Stimulated activated naive CD4-positive, alpha-beta T cell treated with Interleukin-2 at 50 U/mL for 16 hours (primary cell): Measurements from ENCODE around the gene PUM1.
"Not testable (repeated sequence)": the region's sequence is repeated elsewhere in the genome, so short reads cannot be mapped to it uniquely, and the experiment has no call there.

Experiments used
- DNase-seq: peaks from one replicate; lab custom pipeline; 2025; lab: John Stamatoyannopoulos, UW

PUM1 gene

DNA sequence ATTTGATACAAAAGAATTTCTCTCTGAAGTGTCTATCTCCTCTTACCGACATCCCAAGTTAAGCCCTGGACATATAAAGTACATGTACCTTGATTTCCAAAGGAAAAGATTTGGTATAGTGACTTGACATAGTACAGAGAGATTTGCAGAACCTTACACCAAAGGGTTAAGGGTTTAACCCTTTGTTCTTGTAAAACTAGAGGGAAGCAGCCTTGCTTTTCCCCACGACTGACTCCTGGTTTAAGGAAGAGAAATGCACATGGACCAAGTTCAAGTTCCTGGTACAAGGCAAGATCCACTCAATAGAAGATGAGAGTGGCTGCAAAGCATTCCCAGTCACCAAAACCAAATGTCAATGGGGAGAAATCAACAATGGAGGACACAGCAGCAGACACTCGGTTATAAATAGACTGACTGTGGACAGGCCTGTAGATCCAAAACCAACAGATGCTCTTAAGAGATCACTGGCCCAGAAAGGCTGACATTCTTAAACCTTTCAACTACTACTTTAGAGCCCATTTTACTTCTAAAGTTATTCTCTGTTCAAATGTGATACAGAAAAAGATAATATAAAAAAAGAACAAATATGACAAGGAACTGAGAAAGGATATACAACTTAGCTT lies 69.4 kb downstream of the PUM1 start:
- no peak for DNase-seq

DNA sequence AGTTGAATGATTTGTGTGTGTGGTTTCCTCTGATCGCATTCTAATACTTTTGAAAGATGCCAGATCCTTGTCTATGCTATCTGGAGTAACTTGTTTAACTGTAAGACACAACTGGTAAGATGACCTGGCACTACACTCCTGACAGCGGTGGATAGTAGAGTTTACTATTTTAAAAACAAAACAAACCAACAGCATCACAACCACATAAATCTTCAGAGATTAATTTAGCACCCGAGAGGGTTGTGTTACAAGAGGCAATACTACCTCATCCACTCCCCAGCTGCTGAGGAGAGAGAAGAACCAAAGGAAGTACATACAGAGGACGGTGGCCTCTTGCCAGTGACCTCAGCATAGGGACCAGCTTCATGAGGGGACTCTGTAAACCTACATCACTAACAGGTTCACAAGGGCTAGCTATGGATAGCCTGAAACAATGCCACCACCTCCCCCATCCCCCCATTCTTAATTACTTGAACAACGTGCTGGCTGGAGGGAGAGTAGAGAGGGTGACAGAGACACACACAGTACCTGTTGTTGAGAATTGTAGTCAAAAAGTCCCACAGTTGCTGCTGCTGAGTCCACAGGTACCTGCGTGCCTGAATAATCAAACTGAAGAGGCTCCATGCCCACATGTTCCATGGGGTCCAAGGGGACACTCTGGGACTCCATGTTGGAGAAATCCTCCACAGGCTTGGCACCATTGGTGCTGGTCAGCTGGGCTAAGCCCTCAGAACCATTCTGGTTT lies 73.5 kb downstream of the PUM1 start:
- no peak for DNase-seq

DNA sequence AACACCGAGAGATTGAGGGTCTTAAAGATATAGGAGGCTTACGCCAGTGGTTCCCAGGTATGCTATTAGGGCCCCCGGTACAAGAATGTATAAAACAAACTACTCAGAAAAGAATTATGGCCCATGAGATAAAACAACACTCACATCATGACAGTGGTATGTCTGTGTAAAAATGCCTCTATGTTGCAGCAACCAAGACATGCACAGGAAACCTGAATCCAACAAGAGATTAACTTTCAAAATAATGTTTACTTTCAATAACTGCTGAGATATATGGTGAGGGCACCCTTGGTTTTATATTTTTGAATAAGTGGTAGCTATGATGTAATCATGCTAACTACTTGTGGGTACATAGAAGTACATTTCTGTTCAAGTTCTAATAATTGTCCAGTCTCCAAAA lies 74.9 kb downstream of the PUM1 start:
- no peak for DNase-seq

DNA sequence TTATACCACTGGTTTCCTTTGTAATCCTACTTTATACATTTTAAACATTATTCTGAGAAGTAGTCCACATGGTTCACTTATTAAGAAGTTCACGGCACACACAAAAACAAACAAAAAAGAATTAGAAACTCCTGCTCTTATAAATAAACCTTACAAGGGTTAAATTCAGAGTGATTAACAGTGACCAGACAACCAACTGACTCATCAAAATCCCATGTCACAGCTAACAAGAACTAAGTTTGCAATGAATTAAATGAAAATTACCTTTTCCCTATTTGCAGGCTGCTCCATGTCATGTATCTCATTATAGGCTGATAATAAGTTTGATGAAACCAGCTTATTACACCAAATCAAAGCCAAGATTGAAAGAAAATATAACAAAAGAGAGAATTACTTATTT lies 77.5 kb downstream of the PUM1 start:
- DNase-seq = no peak

DNA sequence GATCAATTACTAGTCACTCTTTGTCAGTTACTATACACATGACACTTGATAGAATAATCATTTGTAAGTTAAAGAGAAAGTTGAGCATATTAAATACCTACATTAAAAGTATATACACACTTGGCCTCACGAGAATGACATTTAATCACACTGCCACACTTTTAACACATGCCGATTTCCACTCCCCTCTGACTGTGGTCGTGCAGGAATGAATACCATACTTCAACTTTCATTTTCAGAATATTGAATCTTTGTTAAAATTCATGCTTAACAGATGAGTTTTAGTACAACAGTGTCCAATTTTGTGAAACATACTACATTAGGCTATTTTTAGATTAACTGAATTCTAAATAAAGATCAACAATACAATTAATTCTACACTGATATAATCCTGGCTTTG lies 78.8 kb downstream of the PUM1 start:
- DNase-seq = no peak

DNA sequence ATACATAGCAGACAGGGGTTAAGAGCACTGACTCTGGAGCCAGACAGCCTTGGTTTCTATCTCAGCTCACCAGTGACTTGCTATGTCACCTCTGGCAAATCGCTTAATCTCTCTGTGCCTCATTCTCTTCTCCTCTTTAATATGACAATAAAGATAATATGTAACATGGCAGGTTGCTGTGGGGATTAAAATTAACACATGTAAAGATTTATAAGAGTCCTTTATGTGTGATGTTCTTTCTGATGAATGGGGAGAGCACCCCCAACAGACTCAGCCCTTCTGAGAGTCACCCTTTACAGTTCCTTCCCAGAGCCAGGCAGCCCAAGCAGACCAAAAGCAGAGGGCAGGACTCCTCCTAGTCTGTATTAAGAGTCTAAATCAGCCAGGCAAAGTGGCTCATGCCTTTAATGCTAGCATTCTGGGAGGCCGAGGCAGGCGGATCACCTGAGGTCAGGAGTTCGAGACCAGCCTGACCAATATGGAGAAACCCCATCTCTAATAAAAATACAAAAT lies 80.5 kb downstream of the PUM1 start:
- no peak for DNase-seq

DNA sequence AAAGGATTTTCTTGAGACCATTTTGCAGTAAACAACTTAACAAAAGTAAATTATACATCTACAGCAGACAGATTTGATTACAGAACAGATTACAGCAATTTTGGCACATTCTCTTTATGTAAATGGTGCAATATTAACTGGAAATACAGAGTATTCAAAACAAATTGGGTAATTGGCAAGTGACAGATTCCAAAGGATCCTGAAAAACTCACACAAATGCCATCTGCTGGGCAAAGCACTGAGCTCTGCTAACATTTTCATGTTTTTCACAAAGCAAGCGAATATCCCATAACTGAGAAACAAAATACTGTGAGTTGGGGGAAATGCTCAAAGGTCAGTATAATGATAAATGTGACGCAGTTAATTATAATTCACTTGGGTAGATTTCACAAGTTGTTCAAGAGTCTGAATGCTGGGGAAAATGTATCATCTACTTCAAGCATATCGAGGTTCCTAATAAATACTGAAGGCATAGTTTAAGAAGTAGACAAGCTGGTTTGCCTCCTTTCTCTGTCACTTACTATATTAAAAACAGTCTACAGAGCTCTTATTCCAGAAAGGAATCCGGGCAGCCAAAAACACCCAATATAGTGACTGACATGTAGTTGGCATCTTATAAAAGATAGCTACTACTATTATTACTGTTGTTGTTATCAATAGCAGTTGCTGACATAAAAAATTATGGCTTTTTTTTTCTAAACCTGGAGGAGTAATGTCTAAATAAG lies 81.2 kb downstream of the PUM1 start:
- no peak for DNase-seq

DNA sequence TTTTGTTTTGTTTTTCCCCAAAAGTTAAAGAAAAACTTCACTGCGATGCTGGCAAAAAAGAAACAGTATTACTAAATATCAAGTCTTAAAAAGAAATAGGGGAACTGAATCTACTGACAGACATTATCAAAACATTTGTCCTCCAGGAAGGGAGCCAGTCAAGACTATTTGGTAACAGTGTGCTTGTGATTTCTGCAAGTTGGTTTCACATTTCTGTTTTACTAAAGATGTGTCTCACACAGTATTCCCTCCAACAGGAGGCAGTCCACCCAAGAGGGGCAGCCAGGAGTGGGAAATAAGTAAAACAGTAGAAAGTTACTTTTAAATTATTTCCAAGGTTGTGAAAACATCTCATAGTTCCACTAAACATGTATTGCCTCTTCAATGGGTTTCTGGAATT lies 82.6 kb downstream of the PUM1 start:
- DNase-seq = no peak

DNA sequence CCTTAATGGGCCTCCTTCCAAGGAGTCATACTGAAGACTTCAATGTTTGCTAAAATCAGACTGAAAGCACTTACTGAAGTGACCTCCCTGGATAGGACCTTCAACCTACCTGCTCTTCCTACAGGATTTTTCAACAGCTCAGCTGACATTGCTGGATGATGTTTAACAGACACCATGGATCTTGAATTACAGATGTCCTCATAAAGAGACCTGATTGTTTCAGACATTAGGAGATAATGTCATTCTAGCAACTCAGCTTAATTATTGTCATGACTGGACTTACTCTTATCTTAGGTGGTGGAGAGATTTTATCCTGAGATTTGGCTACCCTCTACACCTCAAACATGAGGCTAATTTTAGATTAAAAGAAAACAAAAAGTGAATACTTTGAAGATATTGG lies 83.1 kb downstream of the PUM1 start:
- no peak for DNase-seq

DNA sequence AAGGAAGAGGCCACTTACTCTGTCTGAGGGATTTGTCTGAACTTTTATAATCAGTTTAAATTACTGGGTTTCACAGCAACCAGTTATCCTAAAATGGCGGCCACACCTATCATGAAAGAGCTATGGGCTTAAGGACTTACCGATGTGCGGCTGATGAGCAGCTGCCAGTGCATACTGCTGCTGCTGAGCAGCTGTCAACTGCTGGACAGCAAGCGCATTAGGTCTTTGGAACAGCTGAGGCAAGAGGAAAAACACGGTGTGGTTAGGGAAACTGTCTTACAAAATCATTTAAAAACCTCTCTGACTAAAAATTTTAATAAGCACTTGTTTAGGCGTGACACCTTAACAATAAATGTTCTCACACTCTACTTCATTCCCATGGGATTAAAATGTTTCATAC lies 84.3 kb downstream of the PUM1 start:
- no peak for DNase-seq

DNA sequence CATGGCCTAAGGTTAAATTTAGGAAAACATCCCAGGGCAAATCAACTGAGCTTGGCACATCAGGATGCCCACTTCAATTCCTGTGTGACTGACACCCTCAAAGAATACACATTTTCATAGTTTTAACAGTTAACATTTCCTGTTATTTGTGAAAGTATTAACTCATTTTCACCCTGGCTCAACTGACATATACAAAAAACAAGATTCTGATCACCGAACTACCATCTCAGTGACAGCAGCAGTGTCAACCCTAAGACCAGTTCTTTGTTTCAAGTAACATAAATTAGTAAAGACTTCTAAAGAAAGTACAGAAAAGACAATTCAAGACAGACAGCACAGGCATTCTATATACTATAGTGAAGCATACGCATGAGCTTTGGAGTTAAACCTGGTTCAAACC lies 88.0 kb downstream of the PUM1 start:
- no peak for DNase-seq

DNA sequence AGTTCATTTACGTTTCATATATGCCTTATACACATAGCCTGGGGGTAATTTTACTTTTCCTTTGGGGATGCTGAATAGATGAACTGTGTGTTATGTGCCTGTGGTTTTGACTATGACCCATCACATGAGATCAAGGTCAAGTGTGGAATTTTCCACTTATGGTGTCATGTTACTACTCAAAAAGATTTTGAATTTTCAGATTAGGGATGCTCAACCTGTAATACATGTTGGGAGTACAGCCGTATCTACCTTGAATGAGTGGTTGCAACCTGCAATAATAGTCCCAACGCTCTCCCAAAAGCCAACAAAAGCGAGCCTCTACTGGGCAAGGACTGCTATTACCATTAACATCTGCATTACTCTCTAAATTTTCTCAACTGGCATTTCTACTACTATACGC lies 88.4 kb downstream of the PUM1 start:
- DNase-seq = no peak

DNA sequence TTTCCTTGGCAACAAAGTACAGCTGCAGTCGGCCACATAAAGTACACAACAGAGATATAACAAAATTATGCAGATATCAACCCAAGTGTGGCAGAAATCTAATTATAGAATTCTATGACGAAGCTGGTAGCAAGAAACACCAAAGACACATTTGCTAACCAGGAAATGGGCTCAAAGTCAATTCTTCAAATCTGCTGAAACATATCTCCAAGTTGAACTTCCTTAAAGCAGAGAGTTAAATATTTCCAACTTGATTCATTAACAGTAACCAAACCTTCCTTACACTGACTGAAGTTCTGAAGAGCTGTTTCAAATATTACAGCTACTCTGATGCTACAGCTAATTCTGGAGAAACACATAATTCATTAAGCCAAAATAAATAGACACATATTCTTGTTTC lies 89.4 kb downstream of the PUM1 start:
- DNase-seq = no peak

DNA sequence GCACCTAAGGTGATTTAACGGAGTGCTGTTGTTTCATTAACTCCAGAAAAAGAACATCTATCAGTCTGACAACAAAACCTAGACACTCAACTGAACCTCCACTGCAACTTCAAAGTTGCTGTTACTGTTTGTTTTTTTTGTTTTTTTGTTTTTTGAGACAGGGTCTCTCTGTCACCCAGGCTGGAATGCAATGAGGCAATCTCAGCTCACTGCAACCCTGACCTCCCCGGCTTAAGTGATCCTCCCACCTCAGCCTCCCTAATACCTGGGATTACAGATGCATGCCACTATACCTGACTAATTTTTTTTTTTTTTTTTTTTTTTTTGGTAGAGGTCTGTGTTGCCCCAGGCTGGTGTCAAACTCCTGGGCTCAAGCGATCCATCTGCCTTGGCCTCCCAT lies 90.3 kb downstream of the PUM1 start:
- DNase-seq = no peak

DNA sequence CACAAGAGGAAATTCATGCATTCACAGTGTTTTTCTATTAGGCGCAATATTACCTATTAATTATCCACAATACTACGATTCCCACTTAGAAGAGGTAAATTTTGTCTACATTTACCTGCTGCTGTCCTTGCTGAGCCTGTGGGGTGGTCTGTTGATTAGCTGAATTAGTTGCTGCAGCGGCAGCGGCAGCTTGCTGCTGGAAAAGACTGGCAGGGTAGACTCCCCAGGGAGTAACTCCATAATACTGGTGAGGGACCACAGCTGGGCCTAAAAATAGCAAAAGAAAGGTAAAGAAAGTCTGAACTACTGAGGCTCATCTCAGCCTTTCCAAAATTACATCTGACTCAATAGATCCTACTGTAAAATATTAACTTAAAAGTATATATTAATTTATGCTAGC lies 91.0 kb downstream of the PUM1 start:
- DNase-seq = no peak

DNA sequence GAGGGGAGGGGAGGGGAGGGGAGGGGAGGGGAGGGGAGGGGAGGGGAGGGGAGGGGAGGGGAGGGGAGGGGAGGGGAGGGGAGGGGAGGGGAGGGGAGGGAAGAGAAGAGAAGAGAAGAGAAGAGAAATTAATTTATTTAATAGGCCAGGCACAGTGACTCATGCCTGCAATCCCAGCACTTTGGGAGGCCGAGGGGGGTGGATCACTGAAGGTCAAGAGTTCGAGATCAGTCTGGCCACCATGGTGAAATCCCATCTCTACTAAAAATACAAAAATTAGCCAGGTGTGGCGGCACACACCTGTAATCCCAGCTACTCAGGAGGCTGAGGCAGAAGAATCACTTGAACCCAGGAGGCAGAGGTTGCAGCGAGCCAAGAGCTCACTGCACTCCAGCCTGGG lies 93.2 kb downstream of the PUM1 start:
- DNase-seq = not testable (repeated sequence)

DNA sequence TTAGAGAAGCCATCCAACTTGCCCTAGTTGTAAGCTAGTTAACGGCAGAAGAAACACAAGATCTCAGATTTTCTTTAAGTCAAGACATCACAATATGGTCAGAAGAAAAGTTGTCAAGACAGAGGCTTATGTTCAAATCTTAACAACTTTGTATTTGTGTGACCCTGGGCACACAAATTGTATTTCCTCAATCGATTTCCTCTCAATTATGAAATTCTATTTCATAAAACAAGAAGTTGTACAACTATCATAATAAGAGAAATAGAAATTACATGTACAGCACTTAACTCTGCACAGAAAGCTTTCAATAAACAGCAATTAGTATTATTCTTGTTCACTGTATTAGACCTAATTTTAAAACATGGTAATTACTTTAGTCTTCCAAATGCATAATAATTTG lies 94.0 kb downstream of the PUM1 start:
- no peak for DNase-seq

DNA sequence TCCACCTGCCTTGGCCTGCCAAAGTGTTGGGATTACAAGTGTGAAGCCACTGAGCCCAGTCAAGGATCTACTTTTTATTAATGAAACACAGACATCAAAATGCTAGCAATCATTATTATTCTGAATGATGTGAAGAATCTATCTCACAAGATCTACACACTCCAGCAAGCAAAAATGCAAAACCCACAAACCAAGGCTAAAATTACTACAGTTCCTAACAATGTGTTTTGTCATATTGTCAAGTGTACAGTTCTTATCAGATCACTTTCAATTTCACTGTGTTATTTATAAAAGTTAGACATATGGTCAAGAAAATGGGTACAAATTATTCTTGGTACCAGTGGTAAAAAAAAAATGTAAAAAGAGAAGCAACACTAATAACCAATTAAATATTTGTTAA lies 95.6 kb downstream of the PUM1 start:
- DNase-seq = no peak

DNA sequence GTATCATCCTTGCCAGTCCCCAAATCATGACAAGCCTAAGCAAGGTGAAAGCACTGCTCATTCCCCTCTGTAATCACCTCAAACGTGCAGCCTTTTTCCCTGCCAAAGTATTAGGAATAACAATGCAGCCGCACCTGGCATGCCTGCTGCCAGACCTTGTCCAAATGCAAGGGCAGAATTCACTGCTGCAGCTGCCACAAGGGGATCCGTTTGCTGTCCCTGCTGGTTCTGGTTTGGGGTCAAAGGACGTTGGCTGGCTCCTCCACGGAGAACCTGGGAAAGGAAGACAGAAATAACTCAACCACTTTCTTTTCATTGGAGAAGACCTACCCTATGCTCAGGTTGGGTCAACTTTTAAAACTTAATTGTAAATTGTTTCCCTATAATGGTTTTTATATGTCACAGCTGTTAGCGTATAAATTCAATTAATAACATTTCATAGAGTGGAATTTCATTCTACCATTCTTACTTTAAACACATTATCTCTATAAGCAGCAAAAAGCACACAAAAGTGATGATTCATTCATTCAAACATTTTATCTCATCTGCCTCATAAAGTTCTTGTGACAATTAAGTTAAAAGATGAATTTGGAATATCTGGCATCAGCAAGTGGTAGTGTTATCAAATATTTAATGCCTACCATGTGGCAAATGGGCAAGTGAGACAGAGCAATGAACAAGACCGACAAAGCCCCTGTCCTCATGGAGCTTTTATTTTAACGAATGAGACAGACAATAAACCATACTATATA lies 97.1 kb downstream of the PUM1 start:
- no peak for DNase-seq

DNA sequence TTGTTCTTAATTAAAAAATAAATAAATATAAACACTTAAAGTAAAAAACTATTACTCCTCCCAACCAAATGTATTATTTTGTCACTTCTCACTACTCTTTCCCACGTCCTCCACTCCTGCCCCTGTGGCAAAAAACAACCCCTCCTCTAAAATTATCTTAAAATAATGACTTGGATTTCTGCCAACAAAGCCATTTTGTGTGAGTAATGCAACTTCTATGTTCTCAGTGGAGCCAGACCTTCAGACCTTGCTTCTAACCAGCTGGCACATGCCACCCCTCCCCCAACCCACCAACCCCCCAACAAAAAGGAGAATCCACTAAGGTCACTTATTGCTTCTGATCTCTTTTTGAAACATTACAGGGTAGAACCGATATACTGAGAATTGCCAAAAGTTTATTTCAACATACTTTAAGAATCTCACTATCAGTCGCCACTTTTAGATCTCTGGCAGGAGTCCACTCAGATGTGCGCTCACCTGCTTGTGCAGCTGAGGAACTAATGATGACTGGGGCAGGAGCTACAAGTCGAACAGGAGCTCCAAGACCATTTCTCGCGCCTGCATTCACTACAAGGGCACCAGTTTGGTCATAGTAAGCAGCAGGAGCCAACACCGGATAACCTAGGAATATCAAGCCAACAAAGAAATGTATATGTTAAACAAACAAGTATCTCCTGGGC lies 98.7 kb downstream of the PUM1 start:
- DNase-seq = no peak

DNA sequence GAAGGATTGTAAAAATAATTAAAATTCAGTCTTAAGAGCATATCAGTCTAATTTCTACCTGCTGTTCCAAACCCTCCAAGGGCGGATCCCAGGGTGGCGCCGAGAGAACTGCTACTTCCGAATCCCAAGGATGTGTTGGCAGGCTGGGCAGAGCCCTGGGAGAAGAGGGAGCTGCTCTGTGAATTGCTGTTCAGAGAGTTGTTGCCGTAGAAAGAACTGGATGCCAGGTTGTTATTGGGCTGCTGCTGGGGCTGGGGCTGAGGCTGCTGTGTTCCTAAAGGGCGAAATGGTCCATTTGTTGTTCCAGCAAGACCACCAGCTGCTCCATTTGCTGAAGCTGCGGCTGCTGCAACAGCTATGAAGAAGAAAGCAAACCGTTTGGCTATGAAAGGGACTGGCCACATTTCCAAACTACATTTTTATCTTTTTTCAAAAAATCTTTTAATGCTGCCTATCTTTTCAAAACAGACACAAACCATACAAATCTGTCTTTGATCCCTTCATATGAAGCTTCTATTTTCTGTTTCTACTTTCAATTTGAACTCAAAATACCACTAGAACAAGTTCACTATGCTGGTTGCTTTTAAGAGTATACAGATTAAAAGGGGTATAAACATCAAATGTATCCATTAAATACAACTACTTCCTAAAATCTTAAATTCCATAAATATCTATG lies 99.5 kb downstream of the PUM1 start:
- DNase-seq = no peak
